Astrocyte (in vitro differentiated cells and primary cell): ENCODE results near the gene DYNC2I2. TPM values are rescaled to one million over a fixed set of nuclear protein-coding genes. Genes with fewer than 3 reads are reported as not detected.

Source experiments
- DNase-seq: peaks from one replicate; pipeline ENCODE4 v3.0.0-alpha.2; 2010; ENCODE audit warnings: low read depth
- FAIRE-seq: peaks from 2 replicates; lab custom pipeline; 2011; peaks lifted over from hg19 to GRCh38; lab: Jason Lieb, UNC
- H2AFZ ChIP-seq: 2 replicates; pipeline ENCODE4 v1.6.0; 2012; ENCODE audit warnings: low read depth, low read length, inconsistent platforms
- H3K27ac ChIP-seq: 2 replicates; pipeline ENCODE4 v1.5.1; 2011; ENCODE audit warnings: low read depth, low read length, inconsistent platforms
- H3K27me3 ChIP-seq: 2 replicates; pipeline ENCODE4 v1.6.0; 2011; ENCODE audit warnings: low read length, inconsistent platforms; ENCODE audit not compliant: insufficient read depth
- H3K36me3 ChIP-seq: 2 replicates; pipeline ENCODE4 v1.5.1; 2011; ENCODE audit warnings: low read length, inconsistent platforms; ENCODE audit not compliant: insufficient read depth
- H3K4me1 ChIP-seq: 2 replicates; pipeline ENCODE4 v1.5.1; 2011; ENCODE audit warnings: low read length, inconsistent platforms; ENCODE audit not compliant: insufficient read depth
- H3K4me2 ChIP-seq: 2 replicates; pipeline ENCODE4 v1.6.0; 2012; ENCODE audit warnings: low read length, inconsistent platforms
- H3K4me3 ChIP-seq: 2 replicates; pipeline ENCODE4 v1.5.1; 2011; ENCODE audit warnings: low read depth, mild to moderate bottlenecking, low read length, inconsistent platforms; ENCODE audit not compliant: insufficient read depth
- H3K79me2 ChIP-seq: 2 replicates; pipeline ENCODE4 v1.6.0; 2012; ENCODE audit warnings: mild to moderate bottlenecking, low read length, inconsistent platforms; ENCODE audit not compliant: insufficient read depth
- H3K9ac ChIP-seq: 2 replicates; pipeline ENCODE4 v1.6.0; 2012; ENCODE audit warnings: mild to moderate bottlenecking, low read length, inconsistent platforms
- H3K9me3 ChIP-seq: 2 replicates; pipeline ENCODE4 v1.5.1; 2012; ENCODE audit warnings: low read depth, mild to moderate bottlenecking, low read length, inconsistent platforms; ENCODE audit not compliant: insufficient read depth
- H4K20me1 ChIP-seq: 2 replicates; pipeline ENCODE4 v1.6.0; 2012; ENCODE audit warnings: low read length, inconsistent platforms; ENCODE audit not compliant: insufficient read depth
- H3K27ac Mint-ChIP-seq: one replicate; pipeline ENCODE4 v1.8.0; 2021; ENCODE audit warnings: mild to moderate bottlenecking, mixed read lengths; ENCODE audit not compliant: unreplicated experiment
- H3K27me3 Mint-ChIP-seq: one replicate; pipeline ENCODE4 v1.8.0; 2021; ENCODE audit warnings: low read depth, mixed read lengths; ENCODE audit not compliant: unreplicated experiment
- H3K36me3 Mint-ChIP-seq: one replicate; pipeline ENCODE4 v1.8.0; 2021; ENCODE audit warnings: low read depth, mixed read lengths; ENCODE audit not compliant: unreplicated experiment
- H3K4me1 Mint-ChIP-seq: one replicate; pipeline ENCODE4 v1.8.0; 2021; ENCODE audit warnings: low read depth, mixed read lengths; ENCODE audit not compliant: unreplicated experiment
- H3K4me3 Mint-ChIP-seq: one replicate; pipeline ENCODE4 v1.8.0; 2021; ENCODE audit warnings: mild to moderate bottlenecking, moderate library complexity, mixed read lengths; ENCODE audit not compliant: unreplicated experiment
- H3K9me3 Mint-ChIP-seq: one replicate; pipeline ENCODE4 v1.8.0; 2021; ENCODE audit warnings: mild to moderate bottlenecking, mixed read lengths; ENCODE audit not compliant: unreplicated experiment
- EZH2 ChIP-seq: IDR thresholded peaks from 2 replicates; pipeline ENCODE4 v1.6.1; 2012; ENCODE audit warnings: mild to moderate bottlenecking, low read length, inconsistent platforms; ENCODE audit not compliant: insufficient read depth
- total RNA-seq: library from RNA; stranded (reverse); gene quantifications from 2 replicates; pipeline ENCODE4 v1.2.1, GENCODE V29; 2021
- TF ChIP-seq, protein P1 (sequence below): IDR thresholded peaks from 2 replicates; pipeline ENCODE4 v1.5.1; 2011; ENCODE audit warnings: low read depth, mild to moderate bottlenecking, inconsistent platforms, low read length, moderate library complexity; ENCODE audit not compliant: insufficient read depth

The DYNC2I2 gene
- total RNA-seq, 1 donor from 2014 or later = 20.6 TPM

DNA sequence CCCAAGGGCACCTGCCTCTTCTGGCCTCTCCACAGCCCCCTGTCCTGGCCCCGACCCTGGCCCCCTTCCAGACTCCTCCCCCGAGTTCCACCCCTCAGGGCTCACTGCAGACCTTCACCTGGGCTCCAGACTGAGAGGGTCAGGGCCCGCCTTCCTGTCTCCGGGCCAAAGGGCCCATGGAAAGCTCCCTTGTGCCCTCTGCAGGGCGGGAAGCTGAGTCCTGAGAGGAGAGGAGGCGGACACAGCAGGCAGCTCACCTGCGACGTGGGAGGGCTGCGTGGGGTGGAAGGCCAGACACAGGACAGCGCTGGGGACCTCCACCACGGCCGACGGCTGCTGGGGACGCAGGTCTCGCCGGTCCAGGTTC is 20.6 kb downstream of the DYNC2I2 start:
- H3K27ac Mint-ChIP-seq = peak overlapping the region; percentile 80
- H3K9me3 ChIP-seq = no peaks in the 10 kb centered on the region
- no peaks in the 10 kb centered on the region for H3K27me3 ChIP-seq
- FAIRE-seq = no peak
- no peak for DNase-seq
- H3K4me1 Mint-ChIP-seq = no peaks in the 10 kb centered on the region
- H3K9ac ChIP-seq = peak overlapping the region; percentile 82
- H3K36me3 Mint-ChIP-seq = peaks cover 13% of the 10 kb centered on the region
- no peaks in the 10 kb centered on the region for H3K9me3 Mint-ChIP-seq
- H4K20me1 ChIP-seq = peaks cover 24% of the 10 kb centered on the region
- H3K36me3 ChIP-seq = peaks cover 28% of the 10 kb centered on the region
- H3K27me3 Mint-ChIP-seq = no peaks in the 10 kb centered on the region
- no peak overlapping the region for H3K4me3 Mint-ChIP-seq
- H3K4me1 ChIP-seq = peaks cover 17% of the 10 kb centered on the region
- H3K79me2 ChIP-seq = no peaks in the 10 kb centered on the region
- H3K27ac ChIP-seq = peak overlapping the region; percentile 89
- H2AFZ ChIP-seq = no peak overlapping the region
- TF ChIP-seq, protein P1, sequence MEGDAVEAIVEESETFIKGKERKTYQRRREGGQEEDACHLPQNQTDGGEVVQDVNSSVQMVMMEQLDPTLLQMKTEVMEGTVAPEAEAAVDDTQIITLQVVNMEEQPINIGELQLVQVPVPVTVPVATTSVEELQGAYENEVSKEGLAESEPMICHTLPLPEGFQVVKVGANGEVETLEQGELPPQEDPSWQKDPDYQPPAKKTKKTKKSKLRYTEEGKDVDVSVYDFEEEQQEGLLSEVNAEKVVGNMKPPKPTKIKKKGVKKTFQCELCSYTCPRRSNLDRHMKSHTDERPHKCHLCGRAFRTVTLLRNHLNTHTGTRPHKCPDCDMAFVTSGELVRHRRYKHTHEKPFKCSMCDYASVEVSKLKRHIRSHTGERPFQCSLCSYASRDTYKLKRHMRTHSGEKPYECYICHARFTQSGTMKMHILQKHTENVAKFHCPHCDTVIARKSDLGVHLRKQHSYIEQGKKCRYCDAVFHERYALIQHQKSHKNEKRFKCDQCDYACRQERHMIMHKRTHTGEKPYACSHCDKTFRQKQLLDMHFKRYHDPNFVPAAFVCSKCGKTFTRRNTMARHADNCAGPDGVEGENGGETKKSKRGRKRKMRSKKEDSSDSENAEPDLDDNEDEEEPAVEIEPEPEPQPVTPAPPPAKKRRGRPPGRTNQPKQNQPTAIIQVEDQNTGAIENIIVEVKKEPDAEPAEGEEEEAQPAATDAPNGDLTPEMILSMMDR = no peak
- no peak for TF ChIP-seq EZH2
- H3K4me2 ChIP-seq = peak overlapping the region; percentile 86
- no peak overlapping the region for H3K4me3 ChIP-seq

DNA sequence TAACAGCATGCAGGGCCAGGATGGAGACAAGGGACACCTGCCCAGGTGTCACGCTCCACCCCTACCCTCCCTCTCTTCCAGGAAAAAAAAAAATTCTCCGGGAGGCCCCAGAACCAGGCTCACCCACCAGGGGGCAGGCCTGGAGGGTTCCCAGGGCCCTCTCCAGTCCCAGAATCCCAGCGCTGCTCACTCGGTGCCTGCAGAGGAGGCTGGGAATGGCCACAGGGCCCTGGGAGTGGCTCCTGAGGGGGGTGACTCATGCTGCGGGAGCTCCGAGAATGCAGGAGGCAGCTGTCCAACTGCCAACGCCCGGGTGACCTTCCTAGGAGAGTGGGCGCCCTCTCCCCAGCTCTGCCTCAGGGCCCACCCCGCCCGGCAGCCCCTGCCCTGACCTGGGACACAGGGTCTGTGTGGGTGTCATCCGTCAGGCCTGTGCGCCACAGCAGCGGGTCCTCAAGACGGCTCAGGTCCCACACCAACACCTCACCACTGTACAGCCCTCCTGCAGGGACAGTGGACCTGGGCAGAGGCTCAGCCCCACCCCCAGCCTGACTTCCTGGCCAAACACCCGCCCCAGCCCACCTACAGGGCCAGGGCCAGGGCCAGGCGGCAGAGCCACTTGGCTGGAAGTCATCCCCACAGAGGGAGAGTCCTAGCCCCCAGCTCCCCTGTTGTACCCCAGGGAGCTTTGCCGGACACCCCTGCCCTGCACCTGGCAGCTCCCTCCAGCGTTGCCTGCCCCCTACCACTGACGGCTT is 21.2 kb downstream of the DYNC2I2 start:
- peaks cover 24% of the 10 kb centered on the region for H4K20me1 ChIP-seq
- H3K79me2 ChIP-seq = no peaks in the 10 kb centered on the region
- peak overlapping the region; percentile 82 for H3K9ac ChIP-seq
- no peaks in the 10 kb centered on the region for H3K9me3 Mint-ChIP-seq
- H3K4me2 ChIP-seq = peak overlapping the region; percentile 86
- FAIRE-seq = no peak
- H3K4me3 ChIP-seq = no peak overlapping the region
- no peak overlapping the region for H3K4me3 Mint-ChIP-seq
- DNase-seq = peak; percentile 89
- H3K27ac ChIP-seq = peak overlapping the region; percentile 89
- no peaks in the 10 kb centered on the region for H3K9me3 ChIP-seq
- peaks cover under 1% of the 10 kb centered on the region for H3K4me1 Mint-ChIP-seq
- peak overlapping the region; percentile 30 for H2AFZ ChIP-seq
- TF ChIP-seq, protein P1 = peak; percentile 70
- no peak for TF ChIP-seq EZH2
- peaks cover 28% of the 10 kb centered on the region for H3K36me3 ChIP-seq
- no peaks in the 10 kb centered on the region for H3K27me3 ChIP-seq
- H3K36me3 Mint-ChIP-seq = peaks cover 13% of the 10 kb centered on the region
- no peaks in the 10 kb centered on the region for H3K27me3 Mint-ChIP-seq
- peak overlapping the region; percentile 80 for H3K27ac Mint-ChIP-seq
- peaks cover 17% of the 10 kb centered on the region for H3K4me1 ChIP-seq
